NAMALWA (cell line): ENCODE results near the gene PCDHGC4.

Experiments
- DNase-seq: peaks from one replicate; pipeline ENCODE4 v3.0.0-alpha.2; 2015; ENCODE audit warnings: low spot score

Gene PCDHGC4

DNA sequence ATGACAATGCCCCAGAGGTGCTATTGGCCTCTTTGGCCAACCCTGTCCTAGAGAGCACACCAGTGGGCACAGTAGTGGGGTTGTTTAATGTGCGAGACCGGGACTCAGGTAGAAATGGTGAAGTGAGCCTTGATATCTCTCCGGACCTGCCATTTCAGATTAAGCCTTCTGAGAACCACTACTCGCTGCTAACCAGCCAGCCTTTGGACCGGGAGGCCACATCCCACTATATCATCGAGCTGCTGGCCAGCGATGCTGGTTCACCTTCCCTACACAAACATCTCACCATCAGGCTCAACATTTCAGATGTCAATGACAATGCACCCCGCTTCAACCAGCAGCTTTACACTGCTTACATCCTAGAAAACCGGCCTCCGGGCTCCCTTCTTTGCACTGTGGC lies 5.4 kb downstream of the PCDHGC4 start:
- DNase-seq, result no peak

DNA sequence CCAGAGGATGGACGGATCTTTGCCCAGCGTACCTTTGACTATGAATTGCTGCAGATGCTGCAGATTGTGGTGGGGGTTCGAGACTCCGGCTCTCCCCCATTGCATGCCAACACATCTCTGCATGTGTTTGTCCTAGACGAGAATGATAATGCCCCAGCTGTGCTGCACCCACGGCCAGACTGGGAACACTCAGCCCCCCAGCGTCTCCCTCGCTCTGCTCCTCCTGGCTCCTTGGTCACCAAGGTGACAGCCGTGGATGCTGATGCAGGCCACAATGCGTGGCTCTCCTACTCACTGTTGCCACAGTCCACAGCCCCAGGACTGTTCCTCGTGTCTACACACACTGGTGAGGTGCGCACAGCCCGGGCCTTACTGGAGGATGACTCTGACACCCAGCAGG lies 5.9 kb downstream of the PCDHGC4 start:
- no peak for DNase-seq

DNA sequence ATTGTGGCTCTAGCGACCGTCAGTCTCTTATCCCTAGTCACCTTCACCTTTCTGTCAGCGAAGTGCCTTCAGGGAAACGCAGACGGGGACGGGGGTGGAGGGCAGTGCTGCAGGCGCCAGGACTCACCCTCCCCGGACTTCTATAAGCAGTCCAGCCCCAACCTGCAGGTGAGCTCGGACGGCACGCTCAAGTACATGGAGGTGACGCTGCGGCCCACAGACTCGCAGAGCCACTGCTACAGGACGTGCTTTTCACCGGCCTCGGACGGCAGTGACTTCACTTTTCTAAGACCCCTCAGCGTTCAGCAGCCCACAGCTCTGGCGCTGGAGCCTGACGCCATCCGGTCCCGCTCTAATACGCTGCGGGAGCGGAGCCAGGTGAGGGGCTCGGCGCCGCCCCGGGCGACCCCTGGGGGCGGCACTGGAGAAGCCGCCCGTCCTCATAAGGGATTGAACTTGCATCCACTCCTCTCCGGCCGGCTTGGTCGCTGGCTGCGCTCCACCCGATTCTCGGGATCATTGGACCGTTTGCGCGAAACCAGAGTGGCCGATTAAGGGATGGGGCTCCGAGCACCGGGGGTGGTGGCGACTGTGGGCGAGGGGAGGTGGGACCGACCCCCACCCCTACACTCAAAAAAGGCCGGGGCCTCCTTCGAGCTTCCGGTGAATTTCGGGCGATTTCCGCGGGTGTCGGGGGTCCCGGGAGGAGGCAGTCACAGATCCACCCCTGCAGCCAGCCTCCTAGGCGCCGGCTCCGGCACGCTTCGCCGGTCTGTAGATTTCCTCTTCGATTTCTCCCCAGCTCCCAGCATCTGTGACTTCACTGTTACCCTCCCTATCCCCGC lies 6.7 kb downstream of the PCDHGC4 start:
- DNase-seq, result no peak

DNA sequence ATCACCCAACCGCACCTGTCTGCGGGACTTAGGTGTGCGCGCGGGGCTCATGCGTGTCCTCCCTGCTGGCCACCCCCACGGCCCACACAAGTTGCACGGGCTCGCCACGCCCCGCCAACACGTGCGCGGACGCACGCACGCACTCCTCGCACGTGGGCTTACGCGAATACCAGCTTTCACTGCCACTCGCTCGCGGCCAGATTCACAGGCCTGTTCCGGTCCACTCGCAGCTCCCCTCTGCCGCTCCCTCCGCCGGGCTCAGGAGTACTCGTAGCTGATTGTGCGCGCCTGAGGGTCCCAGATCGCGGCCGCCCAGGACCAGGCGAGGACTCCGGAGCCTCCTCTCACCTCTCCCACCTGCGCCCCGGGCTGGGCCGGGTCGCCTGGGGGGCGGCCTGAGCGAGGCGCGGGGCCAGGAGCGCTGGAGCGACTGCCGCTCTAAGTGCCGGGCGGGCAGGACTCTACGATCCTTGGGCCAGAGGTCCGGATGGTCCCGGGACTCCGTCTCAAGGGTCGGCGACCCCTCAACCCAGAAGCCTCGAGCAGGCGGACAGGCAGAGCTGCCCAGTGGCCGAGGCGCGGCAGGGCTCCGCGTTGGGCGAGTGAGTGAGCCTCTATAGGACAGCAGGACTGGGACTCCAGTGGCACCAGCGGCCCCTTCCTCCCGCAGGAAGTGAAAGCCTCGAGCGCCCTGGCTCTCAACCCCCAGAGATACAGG lies 7.5 kb downstream of the PCDHGC4 start:
- no peak for DNase-seq

DNA sequence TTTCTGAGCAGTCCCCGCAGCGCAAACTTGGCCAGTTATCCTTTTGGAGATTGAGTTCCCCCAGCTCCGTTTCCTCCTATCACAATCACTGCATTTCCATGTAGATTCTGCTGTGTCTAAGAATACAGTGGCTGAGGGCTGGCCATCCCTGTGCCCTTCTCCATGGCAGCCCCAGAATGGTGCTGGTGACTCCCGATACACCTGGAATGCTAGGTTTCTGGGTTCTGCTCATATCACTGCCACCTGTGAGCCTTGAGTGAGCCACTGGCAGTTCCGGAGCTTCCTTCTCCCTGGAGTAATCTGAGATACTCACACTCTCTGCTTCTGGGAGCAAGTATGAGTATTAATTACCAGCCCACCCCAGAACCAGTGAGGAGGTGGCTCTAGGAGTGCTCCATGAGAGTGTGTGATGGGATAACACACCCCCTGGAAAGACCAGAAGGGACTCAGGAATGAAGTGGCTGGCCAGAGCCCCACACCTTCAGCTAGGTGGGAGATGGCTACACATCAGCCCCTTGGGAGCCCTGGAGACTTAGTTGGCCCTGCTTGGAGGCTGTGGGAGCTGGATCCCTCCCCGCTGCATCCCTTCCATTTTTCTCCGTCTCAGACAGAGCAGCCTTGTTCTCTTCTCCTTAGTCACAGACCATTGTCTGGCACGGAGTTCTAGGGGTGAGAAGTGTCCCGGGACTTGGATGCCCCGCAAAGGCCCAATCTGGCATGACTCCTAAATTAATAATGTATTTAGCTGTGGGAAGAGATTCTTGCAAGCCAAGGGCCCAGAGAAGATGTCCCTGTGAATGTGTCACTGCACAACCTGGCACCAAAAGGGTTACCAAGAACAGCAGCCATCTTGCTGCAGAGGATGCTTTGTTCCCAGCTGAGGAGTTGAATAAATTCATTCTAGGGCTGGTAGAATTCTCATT lies 8.9 kb downstream of the PCDHGC4 start:
- DNase-seq, result no peak

DNA sequence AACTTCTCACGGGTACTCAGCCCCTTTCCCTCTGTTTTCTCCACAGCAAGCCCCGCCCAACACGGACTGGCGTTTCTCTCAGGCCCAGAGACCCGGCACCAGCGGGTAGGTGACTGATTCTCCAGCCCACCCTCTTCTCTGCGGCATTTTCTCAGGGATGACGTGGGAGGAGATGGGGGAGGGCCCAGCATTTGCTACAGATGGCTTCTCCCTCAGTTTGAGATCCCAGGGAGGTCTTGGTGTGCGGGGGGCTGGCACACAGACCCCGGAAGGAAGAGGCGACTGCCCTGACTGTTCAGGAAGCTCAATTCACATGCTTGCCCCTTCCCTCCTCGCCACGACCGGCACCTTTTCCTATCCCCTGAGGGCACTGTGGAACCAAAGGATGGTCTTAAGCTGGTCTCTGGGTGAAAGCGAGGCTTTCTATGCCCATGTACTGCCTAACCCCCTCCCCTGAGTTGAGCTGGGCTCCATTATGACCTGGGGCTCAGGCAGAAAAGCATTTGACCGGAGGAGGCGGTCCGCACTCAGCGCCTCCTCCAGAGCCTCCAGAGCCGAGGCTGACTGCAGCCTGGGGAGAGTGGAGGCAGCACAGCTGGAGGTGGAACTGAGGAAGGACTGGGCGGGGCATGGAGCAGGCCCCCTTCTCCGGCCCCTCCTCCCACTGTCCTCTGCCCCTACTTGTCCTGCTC lies 10.1 kb downstream of the PCDHGC4 start:
- DNase-seq, result no peak

DNA sequence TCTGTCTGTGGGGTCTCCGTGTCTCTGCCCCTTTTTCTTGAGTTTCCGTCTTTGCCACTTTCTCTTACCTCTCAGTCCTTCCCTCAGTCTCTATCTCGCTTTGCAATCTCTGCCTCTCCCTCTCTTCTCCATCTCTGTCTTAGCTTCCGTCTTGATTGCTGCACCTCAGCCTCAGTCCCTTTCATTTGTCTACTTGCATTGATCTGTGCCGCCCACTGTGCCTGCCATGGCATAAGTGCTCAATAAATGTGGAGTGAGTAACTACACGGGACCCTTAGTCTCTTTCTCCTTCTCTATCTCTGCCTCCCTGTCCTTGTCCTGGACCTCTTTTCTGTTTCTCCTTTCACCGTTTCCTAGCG lies 10.6 kb downstream of the PCDHGC4 start:
- DNase-seq, result no peak

DNA sequence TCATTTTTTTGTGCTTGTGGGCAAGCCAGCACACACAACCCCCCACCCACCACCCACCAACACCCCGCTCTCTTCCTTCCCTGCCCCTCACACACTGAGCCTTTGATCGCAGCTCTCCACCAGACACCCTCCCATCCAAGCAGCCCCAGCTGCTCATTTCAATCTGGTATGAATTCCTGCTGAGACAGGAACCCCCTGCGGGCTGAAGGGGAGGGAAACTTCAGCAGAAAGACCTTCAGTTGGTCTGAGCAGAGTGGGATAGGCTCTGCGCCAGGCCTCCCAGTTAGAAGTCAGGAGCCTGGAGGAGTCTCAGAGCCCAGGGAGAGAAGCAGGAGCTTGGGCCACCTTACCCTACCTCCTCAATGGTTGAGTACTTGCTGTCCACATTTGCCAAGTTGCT lies 11.2 kb downstream of the PCDHGC4 start:
- no peak for DNase-seq

DNA sequence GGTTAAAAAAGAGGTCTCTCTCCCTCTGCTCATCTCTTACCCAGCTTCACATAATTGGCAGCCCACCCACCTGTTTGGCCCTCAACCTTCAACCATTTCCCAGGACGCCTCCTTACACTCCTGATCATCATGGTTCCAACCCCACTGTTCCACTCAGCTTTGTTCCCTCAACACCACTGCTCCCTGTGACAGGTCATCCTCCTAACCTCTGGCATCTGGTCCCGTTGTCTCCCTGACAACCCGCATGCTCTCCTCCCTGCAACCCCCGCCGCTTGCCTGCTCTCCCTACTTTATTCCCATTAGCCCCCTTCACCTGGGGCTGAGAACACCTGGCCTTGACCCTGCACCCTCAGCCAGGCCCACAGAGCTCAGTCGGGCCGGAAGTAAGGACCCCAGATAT lies 16.9 kb downstream of the PCDHGC4 start:
- no peak for DNase-seq

DNA sequence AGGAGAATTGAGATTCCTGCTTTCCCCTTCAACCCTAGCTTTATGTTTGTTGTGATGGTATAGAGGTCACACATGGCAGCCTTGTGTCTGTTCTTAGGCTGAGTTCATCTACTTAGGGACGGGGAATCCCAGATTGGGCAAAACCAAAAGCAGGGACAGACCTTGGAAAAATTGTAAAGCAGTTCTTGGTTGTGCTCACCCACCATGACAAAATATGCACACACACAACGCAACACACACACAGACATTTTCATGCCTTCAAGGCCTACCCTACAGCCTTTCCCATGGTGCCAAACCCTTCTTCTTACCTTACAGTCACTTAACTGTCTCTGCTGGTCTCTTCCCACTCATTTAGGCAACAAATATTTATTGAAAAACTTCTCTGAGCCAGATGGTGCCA lies 18.9 kb downstream of the PCDHGC4 start:
- peak; percentile 20 for DNase-seq

DNA sequence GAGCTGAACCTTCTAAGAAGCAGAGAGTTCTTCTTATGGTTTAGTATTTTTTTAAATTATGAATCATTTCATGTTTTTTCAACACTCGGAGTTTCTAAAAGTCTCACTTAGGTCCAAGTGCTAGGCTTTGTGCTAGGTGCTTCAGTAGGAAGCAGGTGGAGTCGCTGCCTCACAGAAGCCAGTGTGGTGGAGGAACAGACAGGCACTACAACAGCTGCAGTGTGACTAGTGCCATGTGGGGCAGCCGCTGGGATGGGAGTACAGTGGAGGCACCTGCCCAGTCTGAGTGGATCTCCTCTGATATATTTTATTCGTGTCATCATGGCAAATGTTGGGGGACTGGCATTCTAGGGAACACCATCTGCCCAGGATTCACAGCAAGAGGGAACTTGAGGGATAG lies 19.4 kb downstream of the PCDHGC4 start:
- peak; percentile 67 for DNase-seq

DNA sequence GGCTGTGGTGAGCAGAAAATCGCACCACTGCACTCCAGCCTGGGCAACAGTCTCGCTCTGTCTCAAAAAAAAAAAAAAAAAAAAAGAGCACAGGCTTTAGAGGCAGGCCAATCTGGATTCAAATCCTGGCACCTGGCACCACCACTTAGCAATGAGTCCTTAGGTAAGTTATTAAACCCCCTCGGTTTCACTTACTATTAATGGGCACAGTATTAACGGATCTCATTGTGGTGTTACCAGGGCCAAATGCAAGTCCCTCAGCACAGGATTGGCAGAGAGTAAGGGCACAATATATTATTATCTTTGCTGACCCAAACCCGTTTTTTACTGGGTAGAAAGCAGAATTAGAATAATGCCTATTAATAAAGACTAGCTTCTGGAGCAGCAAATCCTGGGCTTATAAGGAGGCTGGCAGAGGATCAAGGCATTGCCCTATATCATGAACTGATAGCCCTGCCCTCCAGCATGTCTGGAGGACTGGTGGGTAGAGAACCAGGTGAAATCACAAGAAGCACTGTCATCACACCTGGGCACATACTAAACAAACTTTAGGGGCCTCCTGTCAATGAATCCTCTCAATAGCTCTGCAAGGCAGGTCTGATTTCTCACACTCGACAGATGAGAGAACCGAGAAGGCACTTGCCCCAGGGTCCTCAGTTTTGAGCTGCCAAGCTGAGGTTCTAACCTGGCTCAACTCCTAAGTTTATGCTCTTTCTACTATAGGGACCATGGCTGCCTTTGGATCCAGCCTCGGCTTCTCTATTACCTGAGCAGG lies 21.7 kb downstream of the PCDHGC4 start:
- peak; percentile 70 for DNase-seq

DNA sequence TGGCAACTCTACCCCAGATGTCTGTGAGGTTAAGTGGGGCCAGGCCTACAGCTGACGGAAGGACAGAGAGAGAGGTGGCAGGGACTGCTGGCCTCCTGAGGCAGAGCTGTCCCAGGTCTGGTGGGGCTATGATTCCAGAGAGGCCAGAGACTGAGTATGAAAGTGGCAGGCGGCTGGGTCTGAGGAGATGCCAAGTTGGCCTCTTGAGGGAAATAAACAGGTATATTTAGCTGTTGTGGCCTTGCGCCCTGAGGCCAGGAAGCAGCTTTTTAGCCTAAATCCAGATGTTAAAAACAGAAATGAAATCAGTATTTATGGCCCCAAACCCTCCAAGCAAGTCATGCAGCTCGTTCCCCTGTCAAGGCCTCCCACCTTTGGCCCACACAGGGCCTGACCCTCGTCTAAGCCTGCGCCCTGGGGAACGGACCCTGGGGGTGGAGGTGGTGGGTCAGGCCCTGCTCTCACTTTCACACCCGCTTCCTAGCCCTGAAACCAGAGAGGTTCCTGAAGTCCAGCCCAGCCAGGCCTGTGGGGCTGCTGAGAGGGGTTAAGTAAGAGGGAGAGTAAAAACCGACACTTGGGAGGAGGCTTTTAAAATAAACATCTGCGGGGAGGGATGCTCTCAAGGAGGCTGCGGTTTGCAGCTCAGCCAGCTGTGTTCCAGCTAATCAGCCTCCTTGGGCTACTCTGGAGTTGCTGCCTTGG lies 22.7 kb downstream of the PCDHGC4 start:
- DNase-seq, result peak; percentile 85

DNA sequence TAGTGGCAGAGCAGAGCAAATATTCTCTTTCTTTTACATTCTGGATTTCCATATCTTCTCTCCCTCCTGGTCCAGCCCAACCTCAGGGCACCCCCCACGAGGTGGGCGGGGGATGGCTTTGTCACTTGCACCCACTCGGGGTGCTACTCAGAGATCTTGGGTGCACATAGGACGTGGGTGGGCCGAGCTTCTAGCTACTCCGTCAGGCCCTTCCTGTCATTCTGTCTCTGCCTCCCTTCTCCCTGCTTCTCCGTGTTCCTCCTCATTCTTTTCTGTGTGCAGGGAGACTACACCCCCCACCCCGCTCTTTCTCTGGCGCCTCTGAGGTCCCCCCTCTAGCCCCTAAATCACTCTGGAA lies 23.6 kb downstream of the PCDHGC4 start:
- DNase-seq, result peak; percentile 47

DNA sequence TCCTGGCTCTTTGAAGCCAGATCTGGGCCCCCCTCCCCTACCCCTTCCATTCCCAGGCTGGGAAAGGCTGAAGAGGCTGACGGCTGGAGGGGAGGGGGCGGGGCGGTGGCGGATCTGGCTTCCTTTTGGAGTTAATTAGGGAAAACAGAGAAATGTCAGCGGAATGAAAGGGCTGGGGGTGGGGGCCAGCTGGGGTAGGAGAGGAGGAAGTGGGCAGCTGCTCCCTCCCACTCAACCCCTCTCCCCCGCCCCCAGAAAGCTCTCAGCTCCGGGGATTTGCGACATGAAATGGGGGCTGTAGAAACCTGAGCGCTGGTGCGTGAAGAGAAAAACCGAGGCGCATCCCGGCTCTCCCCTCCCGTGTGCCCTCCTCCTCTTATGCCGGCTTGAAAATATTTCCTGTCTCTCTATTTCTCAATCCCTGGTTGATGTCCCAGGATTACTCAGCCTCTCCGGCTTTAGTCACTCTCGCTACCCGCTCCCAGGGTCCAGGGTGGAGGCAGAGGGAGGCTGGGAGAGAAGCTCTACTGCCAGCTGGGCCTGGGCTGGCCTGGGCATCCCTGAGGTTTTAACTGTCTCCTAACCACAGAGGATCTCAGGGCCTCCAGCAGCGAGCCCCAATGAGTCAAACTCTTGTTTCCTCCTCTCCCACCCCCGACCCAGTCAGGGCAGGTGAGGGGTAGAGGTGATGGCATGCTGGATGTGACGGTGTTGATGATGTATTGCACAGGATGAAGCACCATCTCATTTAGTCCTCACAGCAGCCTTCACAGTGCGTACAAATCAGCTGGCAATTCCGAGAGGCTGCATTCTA lies 24.2 kb downstream of the PCDHGC4 start:
- peak; percentile 56 for DNase-seq

DNA sequence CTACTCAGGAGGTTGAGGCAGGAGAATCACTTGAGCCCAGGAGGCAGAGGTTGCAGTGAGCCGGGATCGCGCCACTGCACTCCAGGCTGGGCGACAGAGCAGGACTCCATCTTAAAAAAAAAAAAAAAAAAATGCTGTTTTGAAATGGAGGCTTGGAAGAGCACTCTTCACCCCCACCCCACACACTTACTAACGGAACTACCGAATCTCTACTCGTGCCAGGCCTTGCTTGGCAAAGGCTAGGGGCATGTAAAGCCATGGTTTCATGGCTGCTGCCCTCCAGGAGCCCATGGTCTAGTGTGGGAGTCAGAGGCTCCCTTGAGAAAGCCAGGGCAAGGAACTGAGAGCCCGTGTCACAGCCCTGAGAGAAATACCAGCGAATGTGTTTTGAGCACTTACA lies 25.3 kb downstream of the PCDHGC4 start:
- no peak for DNase-seq

DNA sequence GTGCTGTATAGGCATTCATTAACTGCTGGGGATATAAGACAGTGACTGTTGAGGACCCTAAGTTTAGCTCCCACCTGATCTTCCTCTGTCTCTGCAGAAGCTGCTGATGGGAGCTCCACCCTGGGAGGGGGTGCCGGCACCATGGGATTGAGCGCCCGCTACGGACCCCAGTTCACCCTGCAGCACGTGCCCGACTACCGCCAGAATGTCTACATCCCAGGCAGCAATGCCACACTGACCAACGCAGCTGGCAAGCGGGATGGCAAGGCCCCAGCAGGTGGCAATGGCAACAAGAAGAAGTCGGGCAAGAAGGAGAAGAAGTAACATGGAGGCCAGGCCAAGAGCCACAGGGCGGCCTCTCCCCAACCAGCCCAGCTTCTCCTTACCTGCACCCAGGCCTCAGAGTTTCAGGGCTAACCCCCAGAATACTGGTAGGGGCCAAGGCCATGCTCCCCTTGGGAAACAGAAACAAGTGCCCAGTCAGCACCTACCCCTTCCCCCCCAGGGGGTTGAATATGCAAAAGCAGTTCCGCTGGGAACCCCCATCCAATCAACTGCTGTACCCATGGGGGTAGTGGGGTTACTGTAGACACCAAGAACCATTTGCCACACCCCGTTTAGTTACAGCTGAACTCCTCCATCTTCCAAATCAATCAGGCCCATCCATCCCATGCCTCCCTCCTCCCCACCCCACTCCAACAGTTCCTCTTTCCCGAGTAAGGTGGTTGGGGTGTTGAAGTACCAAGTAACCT lies 26.2 kb downstream of the PCDHGC4 start:
- peak; percentile 63 for DNase-seq

DNA sequence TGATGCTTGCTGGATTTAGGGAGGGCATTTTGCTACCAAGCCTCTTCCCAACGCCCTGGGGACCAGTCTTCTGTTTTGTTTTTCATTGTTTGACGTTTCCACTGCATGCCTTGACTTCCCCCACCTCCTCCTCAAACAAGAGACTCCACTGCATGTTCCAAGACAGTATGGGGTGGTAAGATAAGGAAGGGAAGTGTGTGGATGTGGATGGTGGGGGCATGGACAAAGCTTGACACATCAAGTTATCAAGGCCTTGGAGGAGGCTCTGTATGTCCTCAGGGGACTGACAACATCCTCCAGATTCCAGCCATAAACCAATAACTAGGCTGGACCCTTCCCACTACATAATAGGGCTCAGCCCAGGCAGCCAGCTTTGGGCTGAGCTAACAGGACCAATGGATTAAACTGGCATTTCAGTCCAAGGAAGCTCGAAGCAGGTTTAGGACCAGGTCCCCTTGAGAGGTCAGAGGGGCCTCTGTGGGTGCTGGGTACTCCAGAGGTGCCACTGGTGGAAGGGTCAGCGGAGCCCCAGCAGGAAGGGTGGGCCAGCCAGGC lies 27.0 kb downstream of the PCDHGC4 start:
- DNase-seq, result no peak
